ENCODE data around the gene VASH2.
"Not testable (repeated sequence)": the region's sequence is repeated elsewhere in the genome, so short reads cannot be mapped to it uniquely, and the experiment has no call there.

VASH2 gene

GRCh38 chr1:213020016-213020415 lies 69.7 kb downstream of the VASH2 start:
- DNase-seq (ENCODE audit: low read depth in 1 of 2, low spot score in 1 of 2): no peak

GRCh38 chr1:213027024-213027423 lies 76.7 kb downstream of the VASH2 start:
- not testable (repeated sequence) for DNase-seq (ENCODE audit: low read depth in 1 of 2, low spot score in 1 of 2)

- DNase-seq (ENCODE audit: low read depth in 1 of 2, low spot score in 1 of 2): no peak
These were observed 82.3 kb downstream of the VASH2 start for GRCh38 chr1:213032651-213033050.

GRCh38 chr1:213034713-213035112 lies 84.4 kb downstream of the VASH2 start:
- no peak for DNase-seq (ENCODE audit: low read depth in 1 of 2, low spot score in 1 of 2)

GRCh38 chr1:213035573-213035972 lies 85.2 kb downstream of the VASH2 start:
- DNase-seq (ENCODE audit: low read depth in 1 of 2, low spot score in 1 of 2): no peak
